Astrocyte of the cerebellum (primary cell): ENCODE data around the gene IPMK.

ENCODE experiments used
- DNase-seq: peaks from one replicate; pipeline ENCODE4 v3.0.0-alpha.2; 2011; ENCODE audit warnings: low read depth
- H3K4me3 ChIP-seq: 2 replicates; pipeline ENCODE4 v1.5.1; 2011; ENCODE audit warnings: mild to moderate bottlenecking, low read depth, low read length, moderate library complexity
- CTCF ChIP-seq: IDR thresholded peaks from 2 replicates; pipeline ENCODE4 v1.5.1; 2012; ENCODE audit warnings: low read length, low read depth, moderate library complexity, mild to moderate bottlenecking; ENCODE audit errors: missing control alignments
- in situ Hi-C: cut with HindIII; loops from 2 replicates; pipeline ENCODE4 v1.10.0; 2017; ENCODE audit warnings: low sequenced_read_pairs

The IPMK gene

GRCh38 chr10:58281092-58281752 lies 13.5 kb upstream of the IPMK start:
- H3K4me3 ChIP-seq, result no peak overlapping the region
- DNase-seq, result no peak
- TF ChIP-seq CTCF, result no peak
- in situ Hi-C loops, result no loop called here

GRCh38 chr10:58280477-58280876 lies 12.8 kb upstream of the IPMK start:
- in situ Hi-C loops, result no loop called here

GRCh38 chr10:58278962-58279307 lies 11.2 kb upstream of the IPMK start:
- no peak for DNase-seq
- no peak for TF ChIP-seq CTCF
- H3K4me3 ChIP-seq, result no peak overlapping the region
- in situ Hi-C loops, result no loop called here

More at GRCh38 chr10:58280477-58280876, 12.8 kb upstream of the IPMK start:
- no peak overlapping the region for H3K4me3 ChIP-seq
- no peak for TF ChIP-seq CTCF
- no peak for DNase-seq

- TF ChIP-seq CTCF, result no peak
- in situ Hi-C loops, result no loop called here
- DNase-seq, result no peak
- H3K4me3 ChIP-seq, result no peak overlapping the region
Measured at GRCh38 chr10:58278274-58278961, 10.7 kb upstream of the IPMK start.

GRCh38 chr10:58275908-58276307 lies 8.2 kb upstream of the IPMK start:
- no peak for TF ChIP-seq CTCF
- H3K4me3 ChIP-seq, result no peak overlapping the region
- peak; percentile 66 for DNase-seq
- in situ Hi-C loops, result no loop called here

GRCh38 chr10:58275261-58275660 lies 7.6 kb upstream of the IPMK start:
- in situ Hi-C loops, result no loop called here
- H3K4me3 ChIP-seq, result no peak overlapping the region
- no peak for TF ChIP-seq CTCF
- no peak for DNase-seq
